Ovary (tissue), 9 donors: ENCODE measurements around the gene CDH23. TPM values are rescaled to one million over a fixed set of nuclear protein-coding genes. Genes with fewer than 3 reads are reported as not detected.

Experiments used
- DNase-seq, 5 donors: peaks; one replicate each; pipeline ENCODE4 v3.0.0-alpha.2; 2019 to 2020
- H3K27ac ChIP-seq, 2 donors: fragments of 200-600 bp; one replicate each; pipeline versions ENCODE4 v1.5.1 to v1.8.0; 2019 to 2022
- H3K27me3 ChIP-seq: fragments of 200-600 bp; one replicate; pipeline ENCODE4 v1.8.0; 2022
- H3K36me3 ChIP-seq: fragments of 200-600 bp; sonication (generic); one replicate; pipeline ENCODE4 v1.5.1; 2019
- H3K4me1 ChIP-seq: one replicate; pipeline ENCODE4 v1.8.1; 2013; ENCODE audit warnings: mild to moderate bottlenecking, moderate library complexity; ENCODE audit not compliant: insufficient read depth
- H3K4me3 ChIP-seq: fragments of 200-600 bp; sonication (generic); one replicate; pipeline ENCODE4 v1.5.1; 2017
- H3K9me3 ChIP-seq, 2 donors: fragments of 200-600 bp in 1 of 2; sonication (generic) in 1 of 2; one replicate each; pipeline versions ENCODE4 v1.5.1 to v1.8.1; 2013 to 2019; ENCODE audit warnings: mild to moderate bottlenecking in 1 of 2, moderate library complexity in 1 of 2
- CTCF ChIP-seq, 3 donors: fragments of 450-650 bp in 2 of 3; fragments of 200-600 bp in 1 of 3; IDR thresholded peaks; one replicate each; pipeline versions ENCODE4 v1.5.1 to v1.8.0; 2016 to 2022; ENCODE audit warnings: antibody characterized with exemption in 3 of 3, mild to moderate bottlenecking in 1 of 3
- EP300 ChIP-seq: sonication (generic); formaldehyde crosslinking; IDR thresholded peaks from one replicate; pipeline ENCODE4 v1.6.1; 2017; ENCODE audit warnings: antibody characterized with exemption
- POLR2A ChIP-seq: fragments of 450-650 bp; IDR thresholded peaks from one replicate; pipeline ENCODE4 v1.6.1; 2017; ENCODE audit warnings: antibody characterized with exemption, mild to moderate bottlenecking, moderate library complexity
- WGBS, 3 donors: extraction: QIAGEN DNeasy Blood & Tissue Kit in 1 of 3; methylation state at CpG; one replicate each; pipeline versions ENCODE4 v1.1.5 to v1.1.7; 2013 to 2017; 5-methylcytosine and 5-hydroxymethylcytosine counted together
- intact Hi-C, 4 donors: fragments of 100-400 bp; cut with DNase I; formaldehyde crosslinking; loops; one replicate each; pipeline versions ENCODE4 v1.11.0 to v1.15.1; 2022 to 2023
- polyA plus RNA-seq, 2 donors: library from polyadenylated mRNA; stranded (reverse); fragments of 200-250 nt in 1 of 2; fragments of 350-450 nt in 1 of 2; fragmentation: Illumina TruSeq in 1 of 2; extraction: RNeasy Lipid Tissue Mini Kit (QIAGEN cat#74804) in 1 of 2; gene quantifications; one replicate each; pipeline ENCODE4 v1.2.3, GENCODE V29; 2013 to 2014
- total RNA-seq, 7 donors: library from RNA; depleted of rRNA in 2 of 7; stranded (reverse); fragments of >200 nt in 2 of 7; fragmentation: NEBNext Ultra II Directional in 3 of 7; extraction: Animal tissue kit (Norgen Biotek cat#: 25700) in 3 of 7; gene quantifications; one replicate each; pipeline versions ENCODE4 v1.1.0 to v1.2.4, GENCODE V29; 2016 to 2023
- donor health status: DM: no; HTN: no; CAD: no; lungs with moderate emphysema.
- donor health status: DM: no; HTN: no; CAD: no.
- donor health status: Bipolar disorder and iron deficiency.
- donor health status: DM: yes; HTN: yes; CAD: no.
- donor health status: DM: no; HTN: no; CAD: no.
- donor health status: DM: yes; HTN: yes; CAD: no.

The CDH23 gene
- total and polyA plus RNA-seq, 9 donors = 7.5 to 108 (median 39.1) TPM

- peak in 1 of 5 donors; percentile 21 for DNase-seq
- Histone ChIP-seq H3K9me3 (no peaks in the 10 kb centered on the region), H3K4me1 (peaks cover 29% of the 10 kb centered on the region), H3K4me3 (no peak overlapping the region), H3K27me3 (no peaks in the 10 kb centered on the region), H3K27ac (peak overlapping the region in 1 of 2 donors; percentile 95), H3K36me3 (no peaks in the 10 kb centered on the region)
- intact Hi-C loops = loop anchor here in 1 of 4 donors (5.0 kb wide), 1 partner anchor 61 kb away; the partner anchor contains the start of gene VSIR
- TF ChIP-seq POLR2A (no peak), EP300 (no peak)
- 89 to 93% (median 92%) methylated on average over 6 of the region's 6 CpGs for WGBS, 3 donors
Measured at GRCh38 chr10:71711052-71711623, 314.4 kb downstream of the CDH23 start.

GRCh38 chr10:71712170-71712569 lies 315.4 kb downstream of the CDH23 start:
- peak overlapping the region; percentile 63 to 95 for H3K27ac ChIP-seq
- peaks cover 37% of the 10 kb centered on the region for H3K4me1 ChIP-seq
- WGBS, 3 donors = 93 to 99% (median 98%) methylated on average over 2 of the region's 2 CpGs
- H3K36me3 ChIP-seq = no peaks in the 10 kb centered on the region
- no peak overlapping the region for H3K4me3 ChIP-seq
- H3K27me3 ChIP-seq = no peaks in the 10 kb centered on the region
- intact Hi-C loops = loop anchor here in 2 of 4 donors (2.0 to 5.0 kb wide), 2 partner anchors 60 to 61 kb away; partner anchors contain the start of gene VSIR (in 2 of the 2)
- H3K9me3 ChIP-seq = no peaks in the 10 kb centered on the region
- no peak for DNase-seq
- TF ChIP-seq EP300 (no peak), CTCF (IDR thresholded peaks at IDR 0.05) (no peak), POLR2A (no peak)

- 49 to 66% (median 56%) methylated on average over 17 of the region's 17 CpGs for WGBS, 3 donors
- Histone ChIP-seq H3K27ac (peak overlapping the region; percentile 63 to 95), H3K4me1 (peaks cover 41% of the 10 kb centered on the region), H3K27me3 (no peaks in the 10 kb centered on the region), H3K4me3 (no peak overlapping the region), H3K36me3 (no peaks in the 10 kb centered on the region), H3K9me3 (no peaks in the 10 kb centered on the region)
- no peak for TF ChIP-seq CTCF (IDR thresholded peaks at IDR 0.05)
- TF ChIP-seq EP300 = no peak
- no peak for TF ChIP-seq POLR2A
- no peak for DNase-seq
- intact Hi-C loops = loop anchor here in 2 of 4 donors (2.0 to 5.0 kb wide), 2 partner anchors 60 kb away; partner anchors contain the start of gene VSIR (in 2 of the 2)
Measured at GRCh38 chr10:71712572-71713134, 315.9 kb downstream of the CDH23 start.

- TF ChIP-seq EP300 = peak; percentile 25
- TF ChIP-seq POLR2A = no peak
- TF ChIP-seq CTCF (IDR thresholded peaks at IDR 0.05) = peak in 1 of 3 donors; percentile 43
- Histone ChIP-seq H3K27me3 (no peaks in the 10 kb centered on the region), H3K36me3 (no peaks in the 10 kb centered on the region), H3K9me3 (no peaks in the 10 kb centered on the region), H3K4me3 (no peak overlapping the region), H3K4me1 (peaks cover 47% of the 10 kb centered on the region), H3K27ac (peak overlapping the region; percentile 63 to 95)
- 1% methylated on average over 10 to 12 of the region's 12 CpGs for WGBS, 3 donors
- DNase-seq = peak; percentile 92 to 94 (median 94)
- intact Hi-C loops = loop anchor here in 3 of 4 donors (2.0 to 5.0 kb wide), 2 partner anchors 59 kb away; partner anchors contain the start of gene VSIR (in 3 of the 3)
Measured at GRCh38 chr10:71713135-71714030, 316.7 kb downstream of the CDH23 start.
